ENCODE data around the gene MAD1L1. TPM values are rescaled to one million over a fixed set of nuclear protein-coding genes. Genes with fewer than 3 reads are reported as not detected.
A peak's percentile ranks its signal among the peaks of the same experiment; 100 is the strongest.
"Not testable (repeated sequence)": the region's sequence is repeated elsewhere in the genome, so short reads cannot be mapped to it uniquely, and the experiment has no call there.

Gene MAD1L1
- total and polyA plus RNA-seq, 3 experiments from 2014 or later, result 43.6 to 185 (median 47.3) TPM

DNA sequence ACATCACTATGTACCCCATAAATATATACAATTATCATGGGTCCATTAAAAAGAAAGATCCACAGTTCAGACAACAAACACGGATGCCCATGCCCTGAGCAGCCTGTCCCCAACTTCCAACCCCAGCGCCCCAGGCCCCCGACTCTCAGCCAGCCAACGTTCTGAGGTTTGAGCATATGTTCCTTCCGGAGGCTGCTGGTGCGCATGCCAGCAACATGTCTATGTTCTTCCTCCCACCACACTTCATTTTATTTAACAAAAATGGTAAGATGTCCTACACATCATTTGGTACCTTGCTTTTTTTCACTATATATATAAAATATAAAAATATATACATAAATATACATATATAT is 250.9 kb downstream of the MAD1L1 start:
- DNase-seq, result no peak
- Mint-ChIP-seq H3K9me3 (no peaks in the 10 kb centered on the region), H3K4me3 (no peak overlapping the region), H3K4me1 (peaks cover 16 to 23% (median 22%) of the 10 kb centered on the region in 3 donors), H3K27me3 (no peaks in the 10 kb centered on the region), H3K27ac (no peak overlapping the region), H3K36me3 (peaks cover 0 to 3% (median 1%) of the 10 kb centered on the region in 3 donors)
- POLR2A ChIA-PET, result no interaction called here
- H3K9me3 ChIP-seq (ENCODE audit: low read length), result no peaks in the 10 kb centered on the region
- CTCF ChIA-PET, result no interaction called here
- H3K4me3 ChIP-seq (ENCODE audit: low read length), result no peak overlapping the region
- peaks cover 27% of the 10 kb centered on the region for H3K4me1 ChIP-seq (ENCODE audit: insufficient read depth, low read length)
- no peak overlapping the region for H3K27ac ChIP-seq (ENCODE audit: low read depth, low read length)
- H3K36me3 ChIP-seq (ENCODE audit: insufficient read depth, low read length), result no peaks in the 10 kb centered on the region
- H3K27me3 ChIP-seq (ENCODE audit: insufficient read depth, low read length, poor library complexity, severe bottlenecking), result no peaks in the 10 kb centered on the region

DNA sequence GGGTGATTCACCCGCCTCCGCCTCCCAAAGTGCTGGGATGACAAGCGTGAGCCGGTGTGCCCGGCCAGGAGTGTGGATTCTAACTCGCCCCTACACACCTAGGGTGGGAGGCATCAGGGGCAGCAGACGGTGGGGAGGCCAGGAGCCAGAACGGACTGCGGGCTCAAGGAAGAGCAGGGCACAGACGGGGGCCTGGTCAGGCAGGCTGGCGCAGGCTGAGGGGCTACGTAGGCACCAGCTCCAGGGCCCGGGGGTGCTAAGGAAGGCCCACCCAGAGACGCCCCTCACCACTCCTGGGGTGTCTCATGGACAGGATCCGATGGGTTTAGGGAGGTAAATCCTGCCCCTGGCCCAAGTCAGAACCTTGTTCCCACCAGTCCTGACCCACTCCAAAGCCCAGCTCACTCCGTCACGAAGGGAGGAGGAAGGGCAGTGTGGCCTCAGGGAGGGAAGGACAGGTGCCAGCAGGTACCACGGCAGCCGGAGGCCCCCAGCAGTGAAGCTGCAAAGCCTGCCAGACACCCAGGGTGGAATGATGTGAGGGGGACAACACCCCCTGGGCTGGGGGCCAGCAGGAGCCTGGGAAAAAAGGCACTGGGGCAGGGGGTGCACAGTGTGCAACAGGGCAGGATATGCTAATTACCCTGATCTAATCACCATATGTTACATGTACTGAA is 251.4 kb downstream of the MAD1L1 start:
- Histone ChIP-seq H3K4me1 (ENCODE audit: insufficient read depth, low read length) (peaks cover 21% of the 10 kb centered on the region), H3K27ac (ENCODE audit: low read depth, low read length) (no peak overlapping the region), H3K27me3 (ENCODE audit: insufficient read depth, low read length, poor library complexity, severe bottlenecking) (no peaks in the 10 kb centered on the region), H3K36me3 (ENCODE audit: insufficient read depth, low read length) (no peaks in the 10 kb centered on the region), H3K4me3 (ENCODE audit: low read length) (no peak overlapping the region), H3K9me3 (ENCODE audit: low read length) (no peaks in the 10 kb centered on the region)
- ChIA-PET CTCF (no interaction called here), POLR2A (no interaction called here)
- no peak for DNase-seq
- Mint-ChIP-seq H3K9me3 (no peaks in the 10 kb centered on the region), H3K4me3 (peak overlapping the region in 1 of 7 donors; percentile 37), H3K27me3 (no peaks in the 10 kb centered on the region), H3K27ac (no peak overlapping the region), H3K36me3 (peaks cover 0 to 3% (median 2%) of the 10 kb centered on the region in 3 donors), H3K4me1 (peaks cover 10 to 17% (median 17%) of the 10 kb centered on the region in 3 donors)

- Mint-ChIP-seq H3K36me3 (peaks cover 0 to 13% (median 5%) of the 10 kb centered on the region in 3 donors), H3K4me1 (peaks cover 0 to 9% (median 4%) of the 10 kb centered on the region in 3 donors), H3K4me3 (no peak overlapping the region), H3K9me3 (no peaks in the 10 kb centered on the region), H3K27ac (no peak overlapping the region), H3K27me3 (peaks cover 0 to 3% of the 10 kb centered on the region in 2 donors)
- peaks cover 9% of the 10 kb centered on the region for H3K4me1 ChIP-seq (ENCODE audit: insufficient read depth, low read length)
- no peaks in the 10 kb centered on the region for H3K27me3 ChIP-seq (ENCODE audit: insufficient read depth, low read length, poor library complexity, severe bottlenecking)
- ChIA-PET POLR2A (no interaction called here), CTCF (no interaction called here)
- no peak overlapping the region for H3K27ac ChIP-seq (ENCODE audit: low read depth, low read length)
- peak in 1 of 5 donors; percentile 42 for DNase-seq
- H3K36me3 ChIP-seq (ENCODE audit: insufficient read depth, low read length), result no peaks in the 10 kb centered on the region
- H3K4me3 ChIP-seq (ENCODE audit: low read length), result no peak overlapping the region
- H3K9me3 ChIP-seq (ENCODE audit: low read length), result no peaks in the 10 kb centered on the region
These were observed 252.9 kb downstream of the MAD1L1 start for GRCh38 chr7:1979591-1980560.

DNA sequence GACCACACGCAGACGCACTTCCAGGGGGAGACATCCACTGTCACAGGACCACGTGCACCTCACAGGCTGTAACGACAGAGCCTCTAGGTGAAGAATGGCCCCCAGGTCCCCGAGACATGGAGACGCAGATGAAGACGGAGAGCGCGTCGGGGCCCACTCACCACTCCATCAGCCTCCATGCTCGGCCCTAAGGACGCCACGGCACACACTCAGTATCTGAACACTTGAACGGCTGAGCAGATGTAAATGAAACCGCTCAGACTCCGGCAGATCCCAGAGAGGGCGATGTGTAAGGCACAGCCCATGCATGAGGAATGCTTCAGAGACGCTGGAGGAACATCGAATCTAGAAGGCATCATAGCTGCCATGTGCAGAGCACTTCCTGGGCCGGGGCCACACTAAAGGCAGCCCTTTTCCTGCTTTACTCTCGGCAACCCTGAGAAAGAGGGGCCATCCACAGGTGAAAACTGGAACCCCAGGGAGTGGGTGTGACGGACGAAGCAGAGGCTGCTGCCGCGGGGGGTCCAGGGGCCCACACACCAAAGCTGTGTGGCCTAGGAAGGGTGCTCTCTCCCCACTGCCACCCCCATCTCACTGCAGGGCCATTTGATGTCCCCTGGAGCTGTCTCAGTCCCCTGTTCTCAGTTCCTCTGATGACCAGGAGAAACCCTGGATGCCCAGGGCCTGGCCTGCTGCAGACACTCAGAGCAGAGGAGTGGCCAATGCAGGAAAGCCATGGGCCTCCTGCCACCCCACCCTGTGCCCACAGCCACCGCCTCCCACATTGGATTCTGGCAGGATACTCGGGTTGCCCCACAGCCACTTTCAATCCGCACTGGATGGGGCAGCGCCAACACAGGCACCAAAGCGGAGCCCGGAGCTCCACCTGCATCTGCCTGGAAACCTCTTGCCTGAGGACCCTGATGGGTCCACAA is 253.8 kb downstream of the MAD1L1 start:
- no peaks in the 10 kb centered on the region for H3K9me3 ChIP-seq (ENCODE audit: low read length)
- H3K27ac Mint-ChIP-seq, result peak overlapping the region in 1 of 8 donors; percentile 61
- H3K36me3 ChIP-seq (ENCODE audit: insufficient read depth, low read length), result no peaks in the 10 kb centered on the region
- H3K9me3 Mint-ChIP-seq, result no peaks in the 10 kb centered on the region
- ChIA-PET CTCF (no interaction called here), POLR2A (no interaction called here)
- no peak overlapping the region for H3K4me3 ChIP-seq (ENCODE audit: low read length)
- no peak for DNase-seq
- peak overlapping the region in 1 of 7 donors; percentile 44 for H3K4me3 Mint-ChIP-seq
- no peak overlapping the region for H3K27ac ChIP-seq (ENCODE audit: low read depth, low read length)
- peaks cover 0 to 5% (median 5%) of the 10 kb centered on the region in 3 donors for H3K4me1 Mint-ChIP-seq
- H3K4me1 ChIP-seq (ENCODE audit: insufficient read depth, low read length), result peaks cover 9% of the 10 kb centered on the region
- peaks cover 0 to 3% of the 10 kb centered on the region in 2 donors for H3K27me3 Mint-ChIP-seq
- peaks cover 0 to 17% (median 7%) of the 10 kb centered on the region in 3 donors for H3K36me3 Mint-ChIP-seq
- H3K27me3 ChIP-seq (ENCODE audit: insufficient read depth, low read length, poor library complexity, severe bottlenecking), result no peaks in the 10 kb centered on the region

DNA sequence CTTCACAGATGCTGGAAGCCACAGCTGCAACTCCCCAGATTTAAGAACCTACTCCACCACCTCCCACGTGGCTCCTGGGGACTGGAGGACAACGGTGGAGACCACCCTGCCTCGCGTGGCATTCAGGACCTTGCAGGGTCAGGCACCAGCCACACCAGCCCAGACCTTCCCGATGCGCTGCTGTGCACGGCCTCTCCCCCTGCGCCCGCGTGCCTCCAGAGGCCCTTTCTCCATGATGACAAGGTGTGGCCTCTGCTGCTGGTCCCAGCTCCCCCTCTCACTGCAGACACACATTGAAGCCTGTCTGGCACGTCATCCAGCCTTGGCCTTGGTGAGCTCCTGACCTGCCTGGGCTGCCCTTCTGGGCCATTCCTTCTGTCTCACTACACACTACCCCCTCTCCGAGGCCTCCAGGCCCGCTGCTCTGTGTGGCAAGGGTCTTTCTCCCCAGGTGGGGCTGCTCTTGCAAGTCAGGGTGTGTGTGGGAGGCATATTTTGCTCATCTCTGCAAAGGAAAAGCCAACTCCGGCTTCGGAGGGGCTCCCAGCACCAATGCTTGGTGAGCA is 254.8 kb downstream of the MAD1L1 start:
- Mint-ChIP-seq H3K36me3 (peaks cover 3 to 19% (median 7%) of the 10 kb centered on the region in 3 donors), H3K27me3 (peaks cover 0 to 3% of the 10 kb centered on the region in 2 donors), H3K4me3 (no peak overlapping the region), H3K4me1 (peaks cover under 1 to 9% (median 5%) of the 10 kb centered on the region in 3 donors), H3K9me3 (no peaks in the 10 kb centered on the region), H3K27ac (no peak overlapping the region)
- ChIA-PET POLR2A (no interaction called here), CTCF (no interaction called here)
- Histone ChIP-seq H3K36me3 (ENCODE audit: insufficient read depth, low read length) (no peaks in the 10 kb centered on the region), H3K4me1 (ENCODE audit: insufficient read depth, low read length) (peaks cover 9% of the 10 kb centered on the region), H3K27me3 (ENCODE audit: insufficient read depth, low read length, poor library complexity, severe bottlenecking) (no peaks in the 10 kb centered on the region), H3K27ac (ENCODE audit: low read depth, low read length) (no peak overlapping the region), H3K9me3 (ENCODE audit: low read length) (no peaks in the 10 kb centered on the region), H3K4me3 (ENCODE audit: low read length) (no peak overlapping the region)
- no peak for DNase-seq

GRCh38 chr7:1977059-1977875 is 255.5 kb downstream of the MAD1L1 start:
- Histone ChIP-seq H3K27ac (ENCODE audit: low read depth, low read length) (no peak overlapping the region), H3K4me3 (ENCODE audit: low read length) (no peak overlapping the region), H3K9me3 (ENCODE audit: low read length) (no peaks in the 10 kb centered on the region), H3K36me3 (ENCODE audit: insufficient read depth, low read length) (no peaks in the 10 kb centered on the region), H3K4me1 (ENCODE audit: insufficient read depth, low read length) (peaks cover 9% of the 10 kb centered on the region), H3K27me3 (ENCODE audit: insufficient read depth, low read length, poor library complexity, severe bottlenecking) (no peaks in the 10 kb centered on the region)
- CTCF ChIA-PET, result no interaction called here
- peaks cover 7 to 21% (median 8%) of the 10 kb centered on the region in 3 donors for H3K36me3 Mint-ChIP-seq
- DNase-seq, result no peak
- no peaks in the 10 kb centered on the region for H3K9me3 Mint-ChIP-seq
- peaks cover 7 to 16% (median 8%) of the 10 kb centered on the region in 3 donors for H3K4me1 Mint-ChIP-seq
- H3K4me3 Mint-ChIP-seq, result no peak overlapping the region
- peaks cover 0 to 5% of the 10 kb centered on the region in 2 donors for H3K27me3 Mint-ChIP-seq
- H3K27ac Mint-ChIP-seq, result peak overlapping the region in 1 of 8 donors; percentile 15
- POLR2A ChIA-PET, result no interaction called here

DNA sequence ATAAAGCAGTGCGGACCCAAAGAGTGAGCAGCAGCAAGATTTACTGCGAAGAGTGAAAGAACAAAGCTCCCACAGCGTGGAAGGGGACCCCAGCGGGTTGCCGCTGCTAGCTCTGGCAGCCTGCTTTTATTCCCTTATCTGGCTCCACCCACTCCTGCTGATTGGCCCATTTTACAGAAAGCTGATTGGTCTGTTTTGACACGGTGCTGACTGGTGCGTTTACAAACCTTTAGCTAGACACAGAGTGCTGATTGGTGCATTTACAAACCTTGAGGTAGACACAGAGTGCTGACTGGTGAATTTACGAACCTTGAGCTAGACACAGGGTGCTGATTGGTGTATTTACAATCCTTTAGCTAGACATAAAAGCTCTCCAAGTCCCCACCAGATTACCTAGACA is 256.2 kb downstream of the MAD1L1 start:
- H3K27me3 Mint-ChIP-seq; H3K27ac ChIP-seq (ENCODE audit: low read depth, low read length); H3K9me3 ChIP-seq (ENCODE audit: low read length); H3K9me3 Mint-ChIP-seq; H3K27me3 ChIP-seq (ENCODE audit: insufficient read depth, low read length, poor library complexity, severe bottlenecking); H3K4me3 ChIP-seq (ENCODE audit: low read length); H3K36me3 ChIP-seq (ENCODE audit: insufficient read depth, low read length); H3K4me1 ChIP-seq (ENCODE audit: insufficient read depth, low read length); POLR2A ChIA-PET; DNase-seq; H3K27ac Mint-ChIP-seq; H3K4me3 Mint-ChIP-seq; CTCF ChIA-PET: not testable (repeated sequence)
- Mint-ChIP-seq H3K4me1 (peaks cover 10 to 19% (median 10%) of the 10 kb centered on the region in 3 donors), H3K36me3 (peaks cover 7 to 21% (median 13%) of the 10 kb centered on the region in 3 donors)
